NB4 (cell line): Measurements from ENCODE around the gene FAM111A.

Source experiments
- MYC ChIP-seq: IDR thresholded peaks from 2 replicates; pipeline ENCODE4 v1.6.1; 2011; ENCODE audit warnings: low read depth, low read length
- TF ChIP-seq, protein P1 (sequence below): IDR thresholded peaks from one replicate; pipeline ENCODE4 v1.5.1; 2012; ENCODE audit warnings: low read depth, low read length

DNA sequence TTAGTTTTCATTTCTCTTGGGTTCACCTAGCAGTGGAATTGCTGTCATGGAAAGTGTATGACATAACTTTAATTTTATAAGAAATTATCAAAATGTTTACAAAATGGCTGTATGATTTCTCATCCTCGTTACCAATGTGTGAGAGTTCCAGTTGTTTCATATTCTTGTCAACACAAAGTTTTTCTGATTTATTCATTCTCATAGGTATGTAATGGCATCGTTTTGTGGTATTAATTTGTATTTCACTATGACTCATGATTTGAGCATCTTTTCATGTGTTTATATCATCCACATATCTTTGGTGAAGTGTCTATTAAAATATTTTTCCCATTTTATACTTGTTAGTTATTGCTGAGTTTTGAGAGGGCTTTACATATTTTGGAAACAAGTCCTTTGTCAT lies 30.2 kb upstream of the FAM111A start:
- TF ChIP-seq, protein P1, sequence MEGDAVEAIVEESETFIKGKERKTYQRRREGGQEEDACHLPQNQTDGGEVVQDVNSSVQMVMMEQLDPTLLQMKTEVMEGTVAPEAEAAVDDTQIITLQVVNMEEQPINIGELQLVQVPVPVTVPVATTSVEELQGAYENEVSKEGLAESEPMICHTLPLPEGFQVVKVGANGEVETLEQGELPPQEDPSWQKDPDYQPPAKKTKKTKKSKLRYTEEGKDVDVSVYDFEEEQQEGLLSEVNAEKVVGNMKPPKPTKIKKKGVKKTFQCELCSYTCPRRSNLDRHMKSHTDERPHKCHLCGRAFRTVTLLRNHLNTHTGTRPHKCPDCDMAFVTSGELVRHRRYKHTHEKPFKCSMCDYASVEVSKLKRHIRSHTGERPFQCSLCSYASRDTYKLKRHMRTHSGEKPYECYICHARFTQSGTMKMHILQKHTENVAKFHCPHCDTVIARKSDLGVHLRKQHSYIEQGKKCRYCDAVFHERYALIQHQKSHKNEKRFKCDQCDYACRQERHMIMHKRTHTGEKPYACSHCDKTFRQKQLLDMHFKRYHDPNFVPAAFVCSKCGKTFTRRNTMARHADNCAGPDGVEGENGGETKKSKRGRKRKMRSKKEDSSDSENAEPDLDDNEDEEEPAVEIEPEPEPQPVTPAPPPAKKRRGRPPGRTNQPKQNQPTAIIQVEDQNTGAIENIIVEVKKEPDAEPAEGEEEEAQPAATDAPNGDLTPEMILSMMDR, result no peak
- TF ChIP-seq MYC, result no peak
